Measurements from ENCODE around the gene ZFX. TPM values are rescaled to one million over a fixed set of nuclear protein-coding genes. Genes with fewer than 3 reads are reported as not detected.

Gene ZFX
- total RNA-seq, 1 donor from 2014 or later = 52.4 TPM

DNA sequence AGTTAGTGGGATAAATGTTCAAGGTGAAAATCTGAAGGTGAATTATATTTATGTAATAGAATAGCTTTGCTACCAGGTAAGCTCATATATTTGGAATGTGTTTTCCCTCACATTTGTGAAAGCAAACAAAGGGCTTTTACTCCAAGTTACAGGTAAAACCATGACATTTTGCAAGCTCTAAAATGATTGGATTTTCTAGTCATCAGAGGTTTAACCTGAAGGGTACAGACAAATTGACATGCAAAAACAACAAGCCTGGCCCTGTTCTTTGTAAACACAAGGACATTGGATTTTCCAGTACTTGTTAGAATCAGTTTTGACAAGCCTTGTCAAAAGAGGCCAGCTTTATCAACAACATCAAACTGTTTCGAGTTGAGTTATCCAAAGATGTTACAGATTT is 51.7 kb downstream of the ZFX start:
- DNase-seq (ENCODE audit: low read depth) = no peak

GRCh38 chrX:24202465-24203031 is 53.0 kb downstream of the ZFX start:
- DNase-seq (ENCODE audit: low read depth) = peak; percentile 23

DNA sequence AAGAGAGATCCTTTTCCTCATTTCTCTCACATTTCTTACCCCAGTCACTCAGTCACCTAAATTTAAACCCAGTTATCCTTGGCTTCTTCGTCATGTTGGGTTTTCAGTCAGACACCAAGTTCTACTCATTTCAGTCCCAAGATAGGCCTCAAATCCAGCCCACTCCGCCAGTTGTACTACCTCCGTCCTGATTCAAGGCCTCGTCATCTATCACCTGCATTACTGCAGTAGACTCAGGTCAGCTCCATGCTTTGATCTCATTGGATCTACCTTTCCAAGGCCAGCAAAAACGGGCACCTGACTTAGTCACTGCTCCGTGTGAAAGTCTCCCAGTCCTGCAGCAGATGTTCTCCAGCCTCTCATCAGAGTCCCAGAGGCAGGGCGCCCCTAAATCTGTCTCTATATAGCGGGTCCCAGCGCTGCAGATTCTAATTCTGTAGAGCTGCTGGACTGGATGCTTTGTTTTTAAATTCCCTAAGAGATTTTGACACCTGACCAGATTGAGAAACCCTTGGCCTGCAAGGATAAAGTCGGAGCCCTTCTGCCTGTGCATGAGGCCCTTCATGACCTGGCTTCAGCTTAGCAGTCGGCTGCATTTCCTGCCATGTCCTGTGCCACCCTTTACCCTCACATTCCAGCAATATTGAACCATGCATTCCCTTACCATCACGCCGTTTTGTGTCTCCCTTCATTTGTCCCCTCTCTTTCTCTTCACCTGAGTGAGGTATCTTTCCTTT is 53.7 kb downstream of the ZFX start:
- no peak for DNase-seq (ENCODE audit: low read depth)

GRCh38 chrX:24204331-24204730 is 54.8 kb downstream of the ZFX start:
- DNase-seq (ENCODE audit: low read depth) = no peak

DNA sequence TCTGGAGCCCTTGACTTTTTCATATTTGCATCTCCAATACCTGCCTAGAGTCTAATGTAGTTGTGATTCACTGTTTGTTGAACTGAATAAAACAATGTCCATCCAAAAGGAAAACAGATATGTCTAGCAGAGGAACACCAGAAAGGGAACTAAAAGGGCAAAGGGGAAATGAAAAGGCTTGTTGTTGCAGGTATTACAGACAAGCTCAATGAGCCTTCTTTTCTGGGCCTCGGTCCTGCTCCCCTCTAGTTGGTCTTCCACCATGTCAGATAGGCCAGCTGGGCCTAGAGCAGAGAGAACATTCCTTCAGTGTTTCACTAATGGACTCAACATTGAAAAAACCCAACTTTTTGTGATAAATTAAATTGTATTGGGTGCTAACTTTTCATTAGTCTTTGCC is 55.4 kb downstream of the ZFX start:
- DNase-seq (ENCODE audit: low read depth) = no peak

DNA sequence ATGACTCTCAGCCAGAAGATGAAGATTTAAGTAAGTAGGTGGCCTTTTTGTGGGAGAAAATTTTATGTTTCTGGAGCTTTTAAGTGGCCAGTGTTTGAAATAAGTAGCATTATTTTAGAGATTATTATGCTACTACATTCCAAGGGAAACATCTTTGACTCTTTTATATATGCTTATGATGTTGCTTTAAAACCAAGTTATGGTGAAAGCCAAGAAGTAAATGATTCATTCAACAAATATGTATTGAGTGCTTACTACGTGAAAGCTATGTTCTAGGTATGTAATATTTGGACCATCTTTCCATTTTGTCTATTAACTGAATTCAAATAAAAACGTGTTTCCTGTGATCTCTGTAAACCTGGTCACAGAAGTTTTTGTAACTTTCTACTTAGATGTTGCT is 58.3 kb downstream of the ZFX start:
- no peak for DNase-seq (ENCODE audit: low read depth)

DNA sequence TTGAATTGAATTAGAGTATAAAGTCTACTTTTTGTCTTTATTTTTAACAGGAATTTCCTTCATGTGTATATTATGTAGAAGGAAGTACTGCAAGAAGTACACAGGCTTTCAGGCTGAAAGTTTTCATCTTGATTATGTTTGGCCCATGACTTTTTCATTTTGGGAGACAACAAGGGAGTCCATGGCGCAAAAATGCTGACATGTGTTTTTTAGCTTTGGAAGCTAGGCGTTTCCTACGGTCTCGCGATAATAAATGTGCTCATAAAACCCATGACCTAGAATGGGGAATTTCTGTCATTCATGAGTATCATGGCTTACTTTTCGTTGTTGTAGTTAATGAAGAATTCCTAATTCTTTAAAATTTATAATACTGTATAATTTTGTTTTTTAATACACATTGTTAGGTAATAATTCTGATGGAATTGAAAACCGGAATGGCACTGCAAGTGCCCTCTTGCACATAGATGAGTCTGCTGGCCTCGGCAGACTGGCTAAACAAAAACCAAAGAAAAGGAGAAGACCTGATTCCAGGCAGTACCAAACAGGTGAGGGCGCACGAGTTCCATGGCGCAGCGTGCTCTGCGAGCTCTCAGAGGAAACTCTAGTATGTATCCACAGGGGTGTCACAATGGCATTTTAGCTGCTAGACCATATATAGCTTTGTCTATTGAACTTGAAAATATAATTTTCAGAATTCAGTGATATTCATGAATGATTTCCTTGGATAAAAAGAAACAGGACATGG is 59.1 kb downstream of the ZFX start:
- no peak for DNase-seq (ENCODE audit: low read depth)

DNA sequence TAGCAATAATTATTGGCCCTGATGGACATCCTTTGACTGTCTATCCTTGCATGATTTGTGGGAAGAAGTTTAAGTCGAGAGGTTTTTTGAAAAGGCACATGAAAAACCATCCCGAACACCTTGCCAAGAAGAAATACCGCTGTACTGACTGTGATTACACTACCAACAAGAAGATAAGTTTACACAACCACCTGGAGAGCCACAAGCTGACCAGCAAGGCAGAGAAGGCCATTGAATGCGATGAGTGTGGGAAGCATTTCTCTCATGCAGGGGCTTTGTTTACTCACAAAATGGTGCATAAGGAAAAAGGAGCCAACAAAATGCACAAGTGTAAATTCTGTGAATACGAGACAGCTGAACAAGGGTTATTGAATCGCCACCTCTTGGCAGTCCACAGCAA is 60.7 kb downstream of the ZFX start:
- DNase-seq (ENCODE audit: low read depth) = no peak

DNA sequence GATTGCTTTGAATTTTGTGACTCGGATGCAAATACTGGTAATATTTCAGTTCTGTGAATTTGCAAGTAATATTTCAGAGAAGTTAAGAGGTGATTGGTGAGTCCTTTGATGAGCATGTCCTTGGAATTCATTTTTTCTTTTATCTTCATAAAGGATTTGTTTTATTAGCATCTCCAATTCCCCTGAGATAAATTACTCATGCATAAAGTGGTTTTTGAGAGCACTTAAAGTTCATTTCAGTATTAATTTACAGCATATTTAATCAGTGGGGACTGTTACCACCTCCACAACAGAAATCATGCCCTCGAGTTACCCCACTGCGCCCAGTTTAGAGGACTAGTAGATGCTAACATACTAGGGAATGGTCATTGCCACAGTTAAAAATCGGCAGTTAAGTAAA is 65.0 kb downstream of the ZFX start:
- no peak for DNase-seq (ENCODE audit: low read depth)

DNA sequence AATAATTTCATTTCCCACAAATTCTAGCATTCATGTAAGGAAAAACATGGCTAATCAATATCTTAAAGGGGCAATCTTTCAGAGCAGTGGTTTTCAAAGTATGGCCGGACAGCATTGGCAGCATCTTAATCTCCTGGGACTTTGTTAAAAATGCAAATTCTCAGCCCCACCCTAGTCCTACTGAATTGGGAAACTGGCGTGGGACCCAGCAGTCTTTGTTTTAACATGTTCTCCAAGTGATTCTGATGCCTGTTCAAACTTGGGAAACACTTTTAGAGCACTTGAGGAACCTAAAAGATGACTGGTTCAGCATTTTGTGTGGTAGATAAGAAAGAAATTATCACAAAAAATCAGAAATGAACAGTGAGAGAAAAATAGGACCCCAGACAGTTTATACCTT is 65.7 kb downstream of the ZFX start:
- DNase-seq (ENCODE audit: low read depth) = no peak

DNA sequence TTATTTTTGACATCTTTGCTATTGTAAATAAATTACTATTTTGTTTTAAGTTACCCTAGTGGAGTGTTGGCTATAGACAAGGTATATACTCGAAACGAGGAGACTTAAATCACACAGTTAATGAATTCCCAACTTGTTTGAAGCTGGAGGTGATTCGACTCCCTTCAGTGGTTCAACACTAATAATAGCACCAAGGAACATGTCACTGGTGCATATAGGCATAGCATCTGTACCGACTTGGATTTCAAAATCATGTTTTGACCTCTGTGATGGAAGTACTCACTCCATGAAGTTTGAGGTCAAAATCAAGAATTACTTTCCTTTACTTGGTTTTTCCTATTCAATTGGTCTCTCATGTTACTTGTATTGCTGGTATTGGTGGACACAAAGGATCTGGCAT is 66.5 kb downstream of the ZFX start:
- no peak for DNase-seq (ENCODE audit: low read depth)

- no peak for DNase-seq (ENCODE audit: low read depth)
Observed at GRCh38 chrX:24216827-24217226, 67.3 kb downstream of the ZFX start.

GRCh38 chrX:24219320-24219719 is 69.8 kb downstream of the ZFX start:
- no peak for DNase-seq (ENCODE audit: low read depth)

GRCh38 chrX:24221872-24222271 is 72.3 kb downstream of the ZFX start:
- DNase-seq (ENCODE audit: low read depth) = no peak

- no peak for DNase-seq (ENCODE audit: low read depth)
Observed at GRCh38 chrX:24225265-24225664, 75.7 kb downstream of the ZFX start.

- DNase-seq (ENCODE audit: low read depth) = no peak
Observed at GRCh38 chrX:24226176-24226575, 76.6 kb downstream of the ZFX start.

DNA sequence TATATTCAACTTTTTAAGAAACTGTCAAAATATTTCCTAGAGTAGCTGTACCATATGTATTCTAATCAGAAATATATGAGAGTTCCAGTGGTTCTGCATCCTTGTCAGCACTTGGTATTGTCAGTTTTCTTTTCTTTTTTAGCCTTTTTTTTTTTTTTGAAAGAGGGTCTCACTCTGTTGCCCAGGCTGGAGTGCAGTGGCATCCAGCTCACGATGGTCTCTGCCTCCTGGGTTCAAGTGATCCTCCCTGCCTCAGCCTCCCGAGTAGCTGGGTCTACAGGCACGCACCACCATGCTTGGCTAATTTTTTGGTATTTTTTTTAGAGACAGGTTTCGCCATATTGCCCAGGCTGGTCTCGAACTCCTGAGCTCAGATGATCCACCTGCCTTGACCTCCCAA is 79.1 kb downstream of the ZFX start:
- DNase-seq (ENCODE audit: low read depth) = no peak

- no peak for DNase-seq (ENCODE audit: low read depth)
Observed at GRCh38 chrX:24229400-24229879, 79.9 kb downstream of the ZFX start.

GRCh38 chrX:24229976-24230375 is 80.4 kb downstream of the ZFX start:
- peak; percentile 18 for DNase-seq (ENCODE audit: low read depth)

GRCh38 chrX:24231131-24231540 is 81.6 kb downstream of the ZFX start:
- DNase-seq (ENCODE audit: low read depth) = peak; percentile 65

DNA sequence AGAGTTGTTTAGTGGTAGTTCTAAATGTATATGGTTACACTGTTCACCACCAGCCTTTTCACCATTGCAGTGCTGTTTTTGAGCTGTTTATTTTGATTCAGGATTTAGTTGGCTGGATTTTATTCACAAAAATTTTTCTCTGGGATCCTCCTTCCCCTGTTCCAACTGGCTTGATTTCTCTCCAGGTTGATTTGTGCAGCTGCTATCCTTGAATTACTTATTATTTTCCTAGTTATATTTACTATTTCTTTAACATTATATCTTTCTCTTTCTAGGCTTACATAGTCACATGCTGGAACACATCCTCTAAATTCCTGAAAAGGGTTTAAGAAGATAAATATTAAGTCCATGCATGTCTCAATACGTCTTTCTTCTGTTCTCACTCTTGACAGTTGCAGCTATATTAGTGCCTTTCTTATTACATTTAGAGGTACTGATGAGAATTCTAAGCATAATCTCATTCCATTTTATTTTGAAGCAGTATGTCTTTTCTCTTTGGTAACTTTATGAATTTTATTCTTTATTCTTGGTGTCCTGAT is 82.2 kb downstream of the ZFX start:
- no peak for DNase-seq (ENCODE audit: low read depth)

DNA sequence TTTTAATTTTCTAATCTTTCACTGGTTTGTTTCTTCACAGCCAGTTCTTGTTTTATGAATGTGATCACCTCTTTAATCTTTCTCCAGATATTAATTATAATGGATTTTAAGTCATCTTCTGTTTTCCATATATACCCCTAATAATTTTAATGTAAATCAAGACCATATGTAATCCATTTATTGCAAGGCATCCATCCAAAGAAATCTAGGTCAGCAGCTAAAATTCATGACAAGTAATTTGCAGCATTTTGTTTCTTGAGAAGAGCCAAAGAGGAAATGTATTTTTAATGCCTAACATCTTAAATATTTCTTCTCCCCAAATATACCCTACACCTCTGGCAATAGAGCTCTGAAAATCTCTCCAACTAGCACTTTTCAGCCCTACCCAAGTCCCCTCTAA is 83.3 kb downstream of the ZFX start:
- DNase-seq (ENCODE audit: low read depth) = no peak
